ENCODE data around the gene SLC17A3.

- no peak for TF ChIP-seq CTCF (IDR thresholded peaks at IDR 0.05; ENCODE audit: insufficient read depth, low read length, poor library complexity, severe bottlenecking)
- TF ChIP-seq EZH2phosphoT487 (conservative IDR thresholded peaks at IDR 0.05; ENCODE audit: low read length): no peak
These were observed 69.2 kb downstream of the SLC17A3 start for GRCh38 chr6:25804804-25805203.

All from SU-DHL-6 (cell line).